ENCODE results near the gene RAB26.

Gene RAB26

GRCh38 chr16:2159175-2159838 is 10.9 kb downstream of the RAB26 start:
- in situ Hi-C loops (cut with HindIII; ENCODE audit: low sequenced_read_pairs): no loop called here
- peak; percentile 89 for DNase-seq (ENCODE audit: low read depth, low spot score)
- peak overlapping the region; percentile 14 for H3K4me3 ChIP-seq (ENCODE audit: low read depth, low read length)
- TF ChIP-seq CTCF (IDR thresholded peaks at IDR 0.05; ENCODE audit: low read depth, low read length): no peak

- in situ Hi-C loops (cut with HindIII; ENCODE audit: low sequenced_read_pairs): no loop called here
- no peak for DNase-seq (ENCODE audit: low read depth, low spot score)
- no peak for TF ChIP-seq CTCF (IDR thresholded peaks at IDR 0.05; ENCODE audit: low read depth, low read length)
- H3K4me3 ChIP-seq (ENCODE audit: low read depth, low read length): no peak overlapping the region
Measured at GRCh38 chr16:2160915-2161551, 12.6 kb downstream of the RAB26 start.

- H3K4me3 ChIP-seq (ENCODE audit: low read depth, low read length): no peak overlapping the region
- no peak for DNase-seq (ENCODE audit: low read depth, low spot score)
- no peak for TF ChIP-seq CTCF (IDR thresholded peaks at IDR 0.05; ENCODE audit: low read depth, low read length)
- in situ Hi-C loops (cut with HindIII; ENCODE audit: low sequenced_read_pairs): no loop called here
Measured at GRCh38 chr16:2161911-2162310, 13.5 kb downstream of the RAB26 start.

GRCh38 chr16:2162676-2163118 is 14.3 kb downstream of the RAB26 start:
- no peak for TF ChIP-seq CTCF (IDR thresholded peaks at IDR 0.05; ENCODE audit: low read depth, low read length)
- in situ Hi-C loops (cut with HindIII; ENCODE audit: low sequenced_read_pairs): no loop called here
- H3K4me3 ChIP-seq (ENCODE audit: low read depth, low read length): no peak overlapping the region
- DNase-seq (ENCODE audit: low read depth, low spot score): no peak

GRCh38 chr16:2163211-2163881 is 14.9 kb downstream of the RAB26 start:
- TF ChIP-seq CTCF (IDR thresholded peaks at IDR 0.05; ENCODE audit: low read depth, low read length): no peak
- no peak overlapping the region for H3K4me3 ChIP-seq (ENCODE audit: low read depth, low read length)
- in situ Hi-C loops (cut with HindIII; ENCODE audit: low sequenced_read_pairs): no loop called here
- DNase-seq (ENCODE audit: low read depth, low spot score): no peak

- DNase-seq (ENCODE audit: low read depth, low spot score): no peak
- in situ Hi-C loops (cut with HindIII; ENCODE audit: low sequenced_read_pairs): no loop called here
- no peak for TF ChIP-seq CTCF (IDR thresholded peaks at IDR 0.05; ENCODE audit: low read depth, low read length)
Measured at GRCh38 chr16:2165861-2166260, 17.4 kb downstream of the RAB26 start.

More at GRCh38 chr16:2165861-2166260, 17.4 kb downstream of the RAB26 start:
- H3K4me3 ChIP-seq (ENCODE audit: low read depth, low read length): no peak overlapping the region
